Activated CD4-positive, alpha-beta T cell treated with anti-CD3 and anti-CD28 coated beads, Interleukin-2, amount 50 U/mL, for 1 hour (primary cell): ENCODE measurements around the gene DOCK9.

Experiments
- DNase-seq: peaks from one replicate; pipeline ENCODE4 v3.0.0-alpha.2; 2020

Gene DOCK9

GRCh38 chr13:98977568-98978265 is at the start of gene DOCK9:
DOCK9 (minus strand) TSS chr13:98978064; CDS start chr13:98977909, 155 bp downstream.
- no peak for DNase-seq

- no peak for DNase-seq
These were observed 49.4 kb upstream of the DOCK9 start for GRCh38 chr13:99027260-99027659.

- no peak for DNase-seq
These were observed 45.1 kb upstream of the DOCK9 start for GRCh38 chr13:99022941-99023340.

GRCh38 chr13:99018418-99019180 is 40.7 kb upstream of the DOCK9 start:
- no peak for DNase-seq

GRCh38 chr13:99015606-99016490 is 38.0 kb upstream of the DOCK9 start:
- DNase-seq: no peak

GRCh38 chr13:99014522-99014921 is 36.7 kb upstream of the DOCK9 start:
- no peak for DNase-seq

GRCh38 chr13:99013951-99014350 is 36.1 kb upstream of the DOCK9 start:
- no peak for DNase-seq

GRCh38 chr13:99012539-99012938 is 34.7 kb upstream of the DOCK9 start:
- no peak for DNase-seq

GRCh38 chr13:99009987-99010551 is 32.2 kb upstream of the DOCK9 start:
- DNase-seq: no peak

- no peak for DNase-seq
These were observed 30.7 kb upstream of the DOCK9 start for GRCh38 chr13:99008577-99008976.

- DNase-seq: no peak
These were observed 29.6 kb upstream of the DOCK9 start for GRCh38 chr13:99007414-99007986.

GRCh38 chr13:99005609-99006008 is 27.7 kb upstream of the DOCK9 start:
- no peak for DNase-seq

GRCh38 chr13:99004978-99005377 is 27.1 kb upstream of the DOCK9 start:
- no peak for DNase-seq

- DNase-seq: no peak
These were observed 26.1 kb upstream of the DOCK9 start for GRCh38 chr13:99003851-99004471.

GRCh38 chr13:99003186-99003585 is 25.3 kb upstream of the DOCK9 start:
- DNase-seq: no peak

- no peak for DNase-seq
These were observed 24.4 kb upstream of the DOCK9 start for GRCh38 chr13:99002172-99002710.

GRCh38 chr13:99000137-99000536 is 22.3 kb upstream of the DOCK9 start:
- DNase-seq: no peak

GRCh38 chr13:98999639-98999952 is 21.7 kb upstream of the DOCK9 start:
- DNase-seq: no peak

GRCh38 chr13:98998831-98999638 is 21.2 kb upstream of the DOCK9 start:
- DNase-seq: peak; percentile 14

- peak; percentile 30 for DNase-seq
These were observed 20.1 kb upstream of the DOCK9 start for GRCh38 chr13:98997738-98998641.
